ENCODE results near the gene POLD2. TPM values are rescaled to one million over a fixed set of nuclear protein-coding genes. Genes with fewer than 3 reads are reported as not detected.

Gene POLD2
- total RNA-seq, 1 experiment from 2014 or later: 154 TPM

DNA sequence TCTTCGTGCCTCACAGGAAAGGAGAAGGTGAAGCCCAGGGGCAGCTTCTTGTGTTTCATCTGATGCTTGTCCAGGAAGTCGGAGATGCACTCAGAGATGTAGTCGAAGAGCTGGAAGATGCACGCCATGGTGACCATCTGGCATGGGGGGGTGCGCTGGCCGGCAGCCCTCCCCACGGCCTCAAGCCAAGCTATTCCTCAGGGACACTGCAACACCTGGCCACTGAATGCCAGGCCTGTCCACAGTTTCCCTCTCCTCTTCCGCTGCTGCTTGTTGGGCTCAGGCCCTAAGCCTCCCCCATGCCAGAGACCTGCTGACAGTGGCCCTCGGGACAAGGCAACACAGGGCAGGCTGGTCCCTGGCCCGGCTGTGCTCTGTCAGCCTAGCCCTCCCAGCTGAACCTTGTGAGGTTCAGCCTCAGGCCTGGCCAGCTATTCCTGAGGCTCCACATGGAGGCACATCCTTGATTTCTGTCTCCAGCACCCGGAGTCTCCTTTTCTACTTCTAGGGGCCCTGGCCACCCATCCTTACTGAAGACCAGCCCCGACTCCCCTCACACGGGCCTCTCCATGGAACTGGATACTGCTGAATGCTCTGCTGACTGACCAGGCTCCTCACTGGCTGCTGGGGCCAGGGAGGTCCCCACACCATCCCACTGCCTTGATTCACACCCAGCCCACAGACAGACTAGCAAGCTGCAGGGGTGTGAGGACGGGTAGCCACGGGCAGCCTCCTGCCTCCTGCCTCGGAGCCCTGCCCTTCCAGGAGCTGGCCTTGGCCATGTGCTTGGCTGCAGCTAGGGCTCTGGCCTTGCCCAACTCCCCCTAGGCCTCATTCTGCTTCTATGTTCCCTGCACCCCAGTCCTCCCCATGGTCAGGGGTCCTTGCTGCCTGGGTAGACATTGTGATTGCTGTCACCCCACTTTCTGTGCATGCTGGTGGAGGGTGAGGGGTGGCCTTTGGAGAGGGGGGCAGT, 27.9 kb upstream of the POLD2 start (continued):
- TF ChIP-seq, protein P1, sequence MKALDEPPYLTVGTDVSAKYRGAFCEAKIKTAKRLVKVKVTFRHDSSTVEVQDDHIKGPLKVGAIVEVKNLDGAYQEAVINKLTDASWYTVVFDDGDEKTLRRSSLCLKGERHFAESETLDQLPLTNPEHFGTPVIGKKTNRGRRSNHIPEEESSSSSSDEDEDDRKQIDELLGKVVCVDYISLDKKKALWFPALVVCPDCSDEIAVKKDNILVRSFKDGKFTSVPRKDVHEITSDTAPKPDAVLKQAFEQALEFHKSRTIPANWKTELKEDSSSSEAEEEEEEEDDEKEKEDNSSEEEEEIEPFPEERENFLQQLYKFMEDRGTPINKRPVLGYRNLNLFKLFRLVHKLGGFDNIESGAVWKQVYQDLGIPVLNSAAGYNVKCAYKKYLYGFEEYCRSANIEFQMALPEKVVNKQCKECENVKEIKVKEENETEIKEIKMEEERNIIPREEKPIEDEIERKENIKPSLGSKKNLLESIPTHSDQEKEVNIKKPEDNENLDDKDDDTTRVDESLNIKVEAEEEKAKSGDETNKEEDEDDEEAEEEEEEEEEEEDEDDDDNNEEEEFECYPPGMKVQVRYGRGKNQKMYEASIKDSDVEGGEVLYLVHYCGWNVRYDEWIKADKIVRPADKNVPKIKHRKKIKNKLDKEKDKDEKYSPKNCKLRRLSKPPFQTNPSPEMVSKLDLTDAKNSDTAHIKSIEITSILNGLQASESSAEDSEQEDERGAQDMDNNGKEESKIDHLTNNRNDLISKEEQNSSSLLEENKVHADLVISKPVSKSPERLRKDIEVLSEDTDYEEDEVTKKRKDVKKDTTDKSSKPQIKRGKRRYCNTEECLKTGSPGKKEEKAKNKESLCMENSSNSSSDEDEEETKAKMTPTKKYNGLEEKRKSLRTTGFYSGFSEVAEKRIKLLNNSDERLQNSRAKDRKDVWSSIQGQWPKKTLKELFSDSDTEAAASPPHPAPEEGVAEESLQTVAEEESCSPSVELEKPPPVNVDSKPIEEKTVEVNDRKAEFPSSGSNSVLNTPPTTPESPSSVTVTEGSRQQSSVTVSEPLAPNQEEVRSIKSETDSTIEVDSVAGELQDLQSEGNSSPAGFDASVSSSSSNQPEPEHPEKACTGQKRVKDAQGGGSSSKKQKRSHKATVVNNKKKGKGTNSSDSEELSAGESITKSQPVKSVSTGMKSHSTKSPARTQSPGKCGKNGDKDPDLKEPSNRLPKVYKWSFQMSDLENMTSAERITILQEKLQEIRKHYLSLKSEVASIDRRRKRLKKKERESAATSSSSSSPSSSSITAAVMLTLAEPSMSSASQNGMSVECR (CRISPR knock-in tag; IDR thresholded peaks at IDR 0.05; ENCODE audit: borderline replicate concordance): no peak
- TF ChIP-seq, protein P2, sequence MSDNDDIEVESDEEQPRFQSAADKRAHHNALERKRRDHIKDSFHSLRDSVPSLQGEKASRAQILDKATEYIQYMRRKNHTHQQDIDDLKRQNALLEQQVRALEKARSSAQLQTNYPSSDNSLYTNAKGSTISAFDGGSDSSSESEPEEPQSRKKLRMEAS (CRISPR knock-in tag; IDR thresholded peaks at IDR 0.05): no peak
- TF ChIP-seq ZNF121 (CRISPR knock-in tag; IDR thresholded peaks at IDR 0.05) (no peak), MXD4 (CRISPR knock-in tag; IDR thresholded peaks at IDR 0.05; ENCODE audit: borderline replicate concordance) (no peak), GTF2I (CRISPR knock-in tag; conservative IDR thresholded peaks at IDR 0.05) (no peak), ZNF671 (CRISPR knock-in tag; IDR thresholded peaks at IDR 0.05) (no peak), NR1H2 (CRISPR knock-in tag; IDR thresholded peaks at IDR 0.05) (no peak), RELA (CRISPR knock-in tag; IDR thresholded peaks at IDR 0.05; ENCODE audit: borderline replicate concordance) (no peak), HMGA2 (CRISPR knock-in tag; IDR thresholded peaks at IDR 0.05) (no peak)
- TF ChIP-seq, protein P3, sequence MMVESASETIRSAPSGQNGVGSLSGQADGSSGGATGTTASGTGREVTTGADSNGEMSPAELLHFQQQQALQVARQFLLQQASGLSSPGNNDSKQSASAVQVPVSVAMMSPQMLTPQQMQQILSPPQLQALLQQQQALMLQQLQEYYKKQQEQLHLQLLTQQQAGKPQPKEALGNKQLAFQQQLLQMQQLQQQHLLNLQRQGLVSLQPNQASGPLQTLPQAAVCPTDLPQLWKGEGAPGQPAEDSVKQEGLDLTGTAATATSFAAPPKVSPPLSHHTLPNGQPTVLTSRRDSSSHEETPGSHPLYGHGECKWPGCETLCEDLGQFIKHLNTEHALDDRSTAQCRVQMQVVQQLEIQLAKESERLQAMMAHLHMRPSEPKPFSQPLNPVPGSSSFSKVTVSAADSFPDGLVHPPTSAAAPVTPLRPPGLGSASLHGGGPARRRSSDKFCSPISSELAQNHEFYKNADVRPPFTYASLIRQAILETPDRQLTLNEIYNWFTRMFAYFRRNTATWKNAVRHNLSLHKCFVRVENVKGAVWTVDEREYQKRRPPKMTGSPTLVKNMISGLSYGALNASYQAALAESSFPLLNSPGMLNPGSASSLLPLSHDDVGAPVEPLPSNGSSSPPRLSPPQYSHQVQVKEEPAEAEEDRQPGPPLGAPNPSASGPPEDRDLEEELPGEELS (CRISPR knock-in tag; IDR thresholded peaks at IDR 0.05): no peak

DNA sequence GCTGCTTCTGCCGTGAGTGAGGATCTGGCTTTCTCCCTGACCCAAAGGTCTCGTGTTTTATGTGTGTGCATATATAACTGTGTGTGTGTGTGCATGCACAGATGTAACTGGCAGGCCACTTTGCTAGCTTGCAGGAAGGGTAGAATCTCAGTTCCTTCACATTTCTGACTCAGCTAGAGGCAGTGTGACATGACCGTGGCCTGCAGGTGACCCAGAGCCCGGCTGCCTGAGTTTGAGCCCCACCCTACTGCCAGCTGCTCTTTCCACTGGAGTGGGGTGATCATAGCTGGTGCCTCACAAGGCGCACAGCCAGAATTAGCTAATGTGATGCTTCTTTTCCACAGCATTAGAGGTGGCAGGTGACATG, 27.1 kb upstream of the POLD2 start:
- ChIA-PET POLR2A (no interaction called here), CTCF (interaction anchor here (1.4 kb wide), 1 partner anchor 78 kb away, joined by 4 read pairs; no protein-coding TSS in a partner anchor)
- no peaks in the 10 kb centered on the region for H3K9me3 Mint-ChIP-seq
- no peaks in the 10 kb centered on the region for H3K36me3 Mint-ChIP-seq
- no peak overlapping the region for H3K4me3 Mint-ChIP-seq
- no peak for DNase-seq (ENCODE audit: low spot score)
- peaks cover 17% of the 10 kb centered on the region for H3K27me3 Mint-ChIP-seq (ENCODE audit: low read depth)
- TF ChIP-seq FOXP1 (CRISPR knock-in tag; IDR thresholded peaks at IDR 0.05; ENCODE audit: borderline replicate concordance) (no peak), NR2C2 (CRISPR knock-in tag; IDR thresholded peaks at IDR 0.05) (no peak), FOXJ3 (CRISPR knock-in tag; IDR thresholded peaks at IDR 0.05; ENCODE audit: borderline replicate concordance) (no peak), OVOL2 (CRISPR knock-in tag; IDR thresholded peaks at IDR 0.05; ENCODE audit: borderline replicate concordance) (no peak)
- TF ChIP-seq, protein P4, sequence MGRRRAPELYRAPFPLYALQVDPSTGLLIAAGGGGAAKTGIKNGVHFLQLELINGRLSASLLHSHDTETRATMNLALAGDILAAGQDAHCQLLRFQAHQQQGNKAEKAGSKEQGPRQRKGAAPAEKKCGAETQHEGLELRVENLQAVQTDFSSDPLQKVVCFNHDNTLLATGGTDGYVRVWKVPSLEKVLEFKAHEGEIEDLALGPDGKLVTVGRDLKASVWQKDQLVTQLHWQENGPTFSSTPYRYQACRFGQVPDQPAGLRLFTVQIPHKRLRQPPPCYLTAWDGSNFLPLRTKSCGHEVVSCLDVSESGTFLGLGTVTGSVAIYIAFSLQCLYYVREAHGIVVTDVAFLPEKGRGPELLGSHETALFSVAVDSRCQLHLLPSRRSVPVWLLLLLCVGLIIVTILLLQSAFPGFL (CRISPR knock-in tag; IDR thresholded peaks at IDR 0.05; ENCODE audit: borderline replicate concordance): no peak
- TF ChIP-seq, protein P5, sequence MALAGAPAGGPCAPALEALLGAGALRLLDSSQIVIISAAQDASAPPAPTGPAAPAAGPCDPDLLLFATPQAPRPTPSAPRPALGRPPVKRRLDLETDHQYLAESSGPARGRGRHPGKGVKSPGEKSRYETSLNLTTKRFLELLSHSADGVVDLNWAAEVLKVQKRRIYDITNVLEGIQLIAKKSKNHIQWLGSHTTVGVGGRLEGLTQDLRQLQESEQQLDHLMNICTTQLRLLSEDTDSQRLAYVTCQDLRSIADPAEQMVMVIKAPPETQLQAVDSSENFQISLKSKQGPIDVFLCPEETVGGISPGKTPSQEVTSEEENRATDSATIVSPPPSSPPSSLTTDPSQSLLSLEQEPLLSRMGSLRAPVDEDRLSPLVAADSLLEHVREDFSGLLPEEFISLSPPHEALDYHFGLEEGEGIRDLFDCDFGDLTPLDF (CRISPR knock-in tag; IDR thresholded peaks at IDR 0.05): no peak
- ATAC-seq: no peak
- H3K4me1 Mint-ChIP-seq: peaks cover 16% of the 10 kb centered on the region
- no peak overlapping the region for H3K27ac Mint-ChIP-seq

Data from WTC11 (cell line).